AG09309 (cell line): ENCODE measurements around the gene NDUFC1.

Source experiments
- DNase-seq: peaks from one replicate; pipeline ENCODE4 v3.0.0-alpha.2; 2010; ENCODE audit warnings: low read depth
- H3K4me3 ChIP-seq: 2 replicates; pipeline ENCODE4 v1.5.1; 2011; ENCODE audit warnings: mild to moderate bottlenecking, low read depth, low read length, moderate library complexity; ENCODE audit not compliant: control insufficient read depth
- CTCF ChIP-seq: IDR thresholded peaks from 2 replicates; pipeline ENCODE4 v1.5.1; 2011; ENCODE audit warnings: mild to moderate bottlenecking, low read depth, low read length, inconsistent platforms; ENCODE audit not compliant: insufficient read depth, control insufficient read depth; ENCODE audit errors: missing control alignments

Gene NDUFC1

DNA sequence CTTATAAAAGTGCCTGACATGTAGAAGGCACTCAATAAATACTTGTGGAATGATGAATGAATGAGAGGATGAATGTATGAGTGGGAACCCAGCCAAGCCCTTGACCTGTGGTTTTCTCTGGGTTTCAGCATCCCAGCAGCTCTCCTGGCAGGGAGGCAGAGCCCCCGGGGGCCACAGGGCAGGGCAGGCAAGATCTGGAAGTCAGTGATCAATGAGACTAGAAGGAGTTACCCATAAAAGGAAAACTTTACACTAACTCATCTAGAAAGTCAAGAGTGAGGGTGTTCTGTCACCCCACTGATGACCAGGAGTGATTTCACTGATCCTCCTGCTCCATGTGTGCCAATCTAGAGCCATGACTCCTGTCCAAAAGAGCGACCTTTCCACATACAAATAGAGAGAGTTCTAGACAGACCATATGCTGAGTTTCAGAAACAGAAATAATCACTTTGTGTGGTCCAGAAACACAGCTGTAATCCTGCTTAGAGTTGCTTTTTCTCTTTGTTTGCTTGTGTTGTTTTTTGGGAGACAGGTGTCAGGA is 59.7 kb downstream of the NDUFC1 start:
- peak; percentile 77 for DNase-seq
- H3K4me3 ChIP-seq = no peak overlapping the region
- no peak for TF ChIP-seq CTCF

GRCh38 chr4:139241784-139242151 is 60.5 kb downstream of the NDUFC1 start:
- no peak for TF ChIP-seq CTCF
- no peak for DNase-seq
- H3K4me3 ChIP-seq = no peak overlapping the region

- no peak overlapping the region for H3K4me3 ChIP-seq
- DNase-seq = no peak
- no peak for TF ChIP-seq CTCF
Measured at GRCh38 chr4:139241086-139241783, 61.0 kb downstream of the NDUFC1 start.
